OCI-LY7 (cell line): Measurements from ENCODE around the gene TMEM222. TPM values are rescaled to one million over a fixed set of nuclear protein-coding genes. Genes with fewer than 3 reads are reported as not detected.

ENCODE experiments used
- BruUV-seq: library from RNA; stranded (reverse); fragments of 400-500 nt; replicated peaks from 2 replicates; lab custom pipeline; 2021; lab: Mats Ljungman, UMichigan
- CTCF ChIA-PET: fragments of 300-600 bp; sonication (Branson Sonifier 250); formaldehyde crosslinking; loops from one replicate; lab custom pipeline; 2022; ENCODE audit warnings: antibody characterized with exemption; ENCODE audit not compliant: unreplicated experiment; lab: Charles Lee
- POLR2A ChIA-PET: fragments of 300-600 bp; sonication (Branson Sonifier 250); formaldehyde crosslinking; loops from one replicate; lab custom pipeline; 2022; ENCODE audit warnings: antibody characterized with exemption; lab: Charles Lee
- DNase-seq: peaks from one replicate; pipeline ENCODE4 v3.0.0-alpha.2; 2015; ENCODE audit warnings: low spot score
- H2AFZ ChIP-seq: fragments of 200-600 bp; sonication (generic), shearing (Covaris generic); 2 replicates; pipeline ENCODE4 v1.6.1; 2014; ENCODE audit warnings: mild to moderate bottlenecking, antibody characterized with exemption, low read length, moderate library complexity
- H3K27ac ChIP-seq: fragments of 200-600 bp; sonication (generic); 2 replicates; pipeline ENCODE4 v1.5.1; 2014; ENCODE audit warnings: mixed run types, low read depth, mild to moderate bottlenecking, moderate library complexity, low read length, inconsistent platforms; ENCODE audit not compliant: poor library complexity, severe bottlenecking
- H3K36me3 ChIP-seq: fragments of 200-600 bp; sonication (generic); 2 replicates; pipeline ENCODE4 v1.6.1; 2014; ENCODE audit warnings: mild to moderate bottlenecking, antibody characterized with exemption, low read length, moderate library complexity, mixed read lengths; ENCODE audit not compliant: insufficient read depth
- H3K4me1 ChIP-seq: fragments of 200-600 bp; sonication (generic); 2 replicates; pipeline ENCODE4 v1.5.1; 2014; ENCODE audit warnings: mild to moderate bottlenecking, low read length; ENCODE audit not compliant: insufficient read depth, poor library complexity, severe bottlenecking
- H3K4me2 ChIP-seq: fragments of 200-600 bp; sonication (generic); 2 replicates; pipeline ENCODE4 v1.6.1; 2014; ENCODE audit warnings: mild to moderate bottlenecking, low read length
- H3K4me3 ChIP-seq: fragments of 200-600 bp; sonication (generic); 2 replicates; pipeline ENCODE4 v1.5.1; 2014; ENCODE audit warnings: mild to moderate bottlenecking, low read depth, low read length; ENCODE audit not compliant: poor library complexity, severe bottlenecking
- H3K79me2 ChIP-seq: fragments of 200-600 bp; sonication (generic); 2 replicates; pipeline ENCODE4 v1.6.1; 2016; ENCODE audit warnings: low read depth, mild to moderate bottlenecking, low read length, moderate library complexity, mixed read lengths; ENCODE audit not compliant: insufficient read depth
- H3K9me2 ChIP-seq: fragments of 200-600 bp; sonication (generic); 2 replicates; pipeline ENCODE4 v1.6.1; 2016; ENCODE audit warnings: mild to moderate bottlenecking, low read length, mixed read lengths; ENCODE audit not compliant: insufficient read depth
- H3K9me3 ChIP-seq: fragments of 200-600 bp; sonication (generic); 2 replicates; pipeline ENCODE4 v1.6.1; 2014; ENCODE audit warnings: mild to moderate bottlenecking, mixed run types, low read length, mixed read lengths
- H4K20me1 ChIP-seq: fragments of 200-600 bp; sonication (generic); 2 replicates; pipeline ENCODE4 v1.6.1; 2014; ENCODE audit warnings: mild to moderate bottlenecking, antibody characterized with exemption, low read length, moderate library complexity, mixed read lengths; ENCODE audit not compliant: insufficient read depth
- CTCF ChIP-seq: fragments of 200-600 bp; sonication (generic); conservative IDR thresholded peaks from 2 replicates; pipeline ENCODE4 v1.5.1; 2014; ENCODE audit warnings: mild to moderate bottlenecking, antibody characterized with exemption, low read length, moderate library complexity, mixed read lengths
- EZH2phosphoT487 ChIP-seq: fragments of 200-600 bp; sonication (generic); IDR thresholded peaks from 2 replicates; pipeline ENCODE4 v1.6.1; 2018; ENCODE audit warnings: low read depth, borderline replicate concordance, mild to moderate bottlenecking, mixed run types, antibody characterized with exemption, low read length, moderate library complexity, mixed read lengths
- intact Hi-C: fragments of 100-400 bp; cut with micrococcal nuclease; formaldehyde crosslinking; loops from one replicate; pipeline ENCODE4 v1.10.0; 2022; ENCODE audit not compliant: unreplicated experiment
- total RNA-seq, 2 experiments: library from RNA; depleted of rRNA in 1 of 2; stranded (reverse); fragments of >200 nt in 1 of 2; shearing (Covaris generic) in 1 of 2; gene quantifications; 2 replicates each; pipeline ENCODE4 v1.2.3, GENCODE V29; 2014 to 2022

Gene TMEM222
- total RNA-seq, 2 experiments from 2014 or later, result 29.5 to 43.4 TPM

GRCh38 chr1:27361044-27361402, 39.1 kb downstream of the TMEM222 start:
- peaks cover 35% of the 10 kb centered on the region for H3K4me1 ChIP-seq
- no peak overlapping the region for H3K4me3 ChIP-seq
- no peak overlapping the region for H3K27ac ChIP-seq
- no peaks in the 10 kb centered on the region for H3K36me3 ChIP-seq
- no TSS peak for BruUV-seq
- no peak for DNase-seq
- H4K20me1 ChIP-seq, result no peaks in the 10 kb centered on the region
- no peak overlapping the region for H2AFZ ChIP-seq
- no peaks in the 10 kb centered on the region for H3K9me2 ChIP-seq
- peak overlapping the region; percentile 49; the same call in 1 of the 2 replicates for H3K4me2 ChIP-seq
- intact Hi-C loops, result no loop called here
- ChIA-PET POLR2A (no interaction called here), CTCF (interaction anchor here (0.5 kb wide), 1 partner anchor 102 kb away, joined by 5 read pairs; no protein-coding TSS in a partner anchor)
- H3K79me2 ChIP-seq, result no peaks in the 10 kb centered on the region
- TF ChIP-seq CTCF, result no peak
- no peak for TF ChIP-seq EZH2phosphoT487
- H3K9me3 ChIP-seq, result no peaks in the 10 kb centered on the region

GRCh38 chr1:27361553-27361952, 39.6 kb downstream of the TMEM222 start:
- no peak for DNase-seq
- no peaks in the 10 kb centered on the region for H3K36me3 ChIP-seq
- H4K20me1 ChIP-seq, result no peaks in the 10 kb centered on the region
- H3K79me2 ChIP-seq, result no peaks in the 10 kb centered on the region
- no peaks in the 10 kb centered on the region for H3K9me2 ChIP-seq
- H3K4me1 ChIP-seq, result peaks cover 32% of the 10 kb centered on the region
- H2AFZ ChIP-seq, result no peak overlapping the region
- H3K27ac ChIP-seq, result no peak overlapping the region
- TF ChIP-seq EZH2phosphoT487, result no peak
- TF ChIP-seq CTCF, result no peak
- ChIA-PET POLR2A (interaction anchor here (1.0 to 1.3 kb wide), 2 partner anchors 20 to 39 kb away, joined by 3 read pairs; partner anchors contain the start of gene SYTL1), CTCF (interaction anchor here (0.5 kb wide), 1 partner anchor 102 kb away, joined by 5 read pairs; no protein-coding TSS in a partner anchor)
- no TSS peak for BruUV-seq
- no peak overlapping the region for H3K4me3 ChIP-seq
- intact Hi-C loops, result no loop called here
- no peak overlapping the region for H3K4me2 ChIP-seq
- H3K9me3 ChIP-seq, result no peaks in the 10 kb centered on the region
